NCI-H128 (cell line): ENCODE measurements around the gene ALK.

Experiments used
- DNase-seq: peaks from one replicate; lab custom pipeline; 2025; ENCODE audit not compliant: unreplicated experiment; lab: John Stamatoyannopoulos, UW

ALK gene

DNA sequence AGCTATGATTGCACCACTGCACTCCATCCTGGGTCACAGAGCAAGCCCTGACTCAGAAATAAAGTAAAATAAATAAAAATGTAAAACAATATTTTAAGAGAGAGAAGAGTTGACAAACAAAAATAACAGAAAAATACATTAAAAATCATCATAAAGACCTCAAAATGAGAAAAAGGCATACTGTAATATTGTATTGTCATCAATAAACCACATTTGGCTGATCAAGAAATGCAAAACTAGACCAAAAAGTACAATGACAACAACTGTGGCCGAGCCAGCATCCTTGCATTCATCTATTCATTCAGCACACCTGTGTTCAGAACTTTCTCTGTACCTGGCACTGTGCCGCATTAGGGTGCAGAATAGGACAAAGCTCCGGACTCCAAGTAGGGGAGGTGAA lies 121.8 kb downstream of the ALK start:
- DNase-seq: no peak

DNA sequence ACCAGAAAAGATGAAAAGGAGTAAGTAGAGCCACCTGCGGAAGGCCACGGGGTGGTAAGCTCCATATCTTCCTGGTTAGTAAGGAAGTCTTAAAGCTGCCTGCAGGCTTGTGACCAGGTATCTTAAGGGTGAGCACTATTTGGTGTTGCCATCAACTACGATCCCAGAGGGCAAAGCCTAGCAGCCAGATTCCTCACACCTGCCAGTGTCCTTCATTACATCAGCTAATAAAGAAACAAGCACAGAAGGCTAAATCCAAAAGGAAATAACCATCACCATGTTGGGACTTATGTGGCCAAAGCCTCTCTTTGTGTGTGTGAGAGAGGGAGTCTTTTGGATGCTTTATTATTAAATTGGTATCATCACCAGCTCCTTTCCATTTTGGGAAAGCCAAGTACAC lies 123.5 kb downstream of the ALK start:
- no peak for DNase-seq

DNA sequence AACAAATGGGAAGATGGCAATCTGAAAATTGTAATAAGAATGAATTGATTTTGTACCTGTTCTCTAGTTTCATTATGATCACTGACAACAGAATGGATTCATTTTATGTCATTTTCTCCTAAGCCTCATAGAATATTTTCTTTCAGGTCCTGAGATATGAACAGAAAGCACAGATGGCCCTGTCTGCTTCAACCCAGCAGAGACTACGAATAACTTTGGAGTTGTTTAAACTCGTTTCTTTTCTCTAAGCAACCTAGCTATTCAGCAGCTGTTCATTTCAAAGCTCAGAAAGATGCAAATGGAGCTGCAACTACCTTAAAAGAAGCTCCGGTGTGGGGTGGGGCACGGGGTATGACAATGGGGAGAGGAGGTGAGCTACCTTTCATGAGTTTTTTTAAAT lies 124.9 kb downstream of the ALK start:
- DNase-seq: no peak

DNA sequence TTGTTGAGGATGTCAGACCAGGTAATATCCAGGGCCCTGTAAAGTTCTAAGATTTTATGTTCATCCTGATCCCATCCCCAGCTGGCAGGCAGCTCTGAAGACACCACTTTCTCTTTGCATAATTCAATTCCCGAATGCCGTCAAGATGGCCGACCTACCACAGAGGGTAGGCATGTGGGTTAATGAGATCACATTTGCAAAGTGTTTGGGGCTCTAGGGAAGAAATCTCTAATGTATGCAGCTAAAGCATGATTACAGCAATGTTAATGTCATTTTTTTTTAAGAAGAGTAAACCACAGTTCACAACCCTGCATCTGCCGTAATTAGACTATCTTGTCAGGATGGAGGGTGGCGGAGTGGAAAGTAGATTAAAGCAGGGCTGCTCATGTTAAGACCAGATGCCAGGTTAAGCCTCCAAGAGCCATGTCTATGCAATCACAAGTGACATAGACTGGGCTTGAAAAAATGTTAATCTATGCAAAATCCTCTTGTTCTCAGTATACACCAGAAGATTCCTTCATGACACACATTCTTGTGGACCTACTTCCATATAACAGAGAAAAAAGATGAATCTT lies 131.4 kb downstream of the ALK start:
- DNase-seq: no peak

DNA sequence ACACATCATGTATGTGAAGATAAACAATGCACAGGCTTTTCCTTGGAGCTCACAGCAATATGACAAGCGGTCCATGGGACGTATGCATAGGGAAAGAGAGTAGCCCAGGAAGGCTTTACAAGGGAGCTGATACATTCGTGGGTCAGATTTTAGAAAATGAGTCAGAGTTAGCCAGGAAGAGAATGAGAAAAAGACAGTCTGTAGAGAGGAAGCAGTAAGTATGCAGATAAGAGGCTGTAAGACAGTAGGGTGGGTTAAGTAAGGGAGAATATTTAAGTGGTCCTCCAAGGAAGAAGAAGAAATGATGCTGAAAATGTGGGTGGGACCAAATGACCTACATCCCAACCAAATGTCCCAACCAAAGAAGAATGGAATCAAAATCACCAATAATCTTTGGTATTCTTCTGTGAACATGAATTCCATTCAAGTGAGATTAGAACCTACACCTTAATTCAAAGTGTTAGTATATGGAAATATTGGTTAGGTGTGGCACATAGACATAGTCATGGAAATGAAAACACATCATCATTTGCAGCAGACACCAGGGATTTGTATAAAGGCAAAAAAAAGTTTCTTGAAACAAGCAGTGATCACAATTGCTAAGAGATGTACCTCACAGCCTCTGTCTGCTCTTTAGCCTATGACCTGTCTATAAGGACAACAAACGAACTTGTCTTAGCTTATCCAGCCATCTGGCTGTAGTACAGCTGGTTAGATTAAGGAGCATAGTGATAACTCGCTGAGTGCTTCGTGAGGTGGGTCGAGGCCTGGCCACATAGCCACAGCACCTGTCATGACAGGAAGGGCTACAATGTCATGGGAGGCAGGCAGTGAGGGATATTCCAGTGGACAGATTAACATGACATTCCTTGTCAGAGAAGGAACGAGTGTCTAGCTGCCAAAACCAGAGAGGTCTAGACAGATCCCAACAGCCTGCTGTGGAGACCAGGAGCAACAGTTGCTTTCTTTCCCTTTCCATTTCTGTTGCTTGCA lies 133.6 kb downstream of the ALK start:
- no peak for DNase-seq

DNA sequence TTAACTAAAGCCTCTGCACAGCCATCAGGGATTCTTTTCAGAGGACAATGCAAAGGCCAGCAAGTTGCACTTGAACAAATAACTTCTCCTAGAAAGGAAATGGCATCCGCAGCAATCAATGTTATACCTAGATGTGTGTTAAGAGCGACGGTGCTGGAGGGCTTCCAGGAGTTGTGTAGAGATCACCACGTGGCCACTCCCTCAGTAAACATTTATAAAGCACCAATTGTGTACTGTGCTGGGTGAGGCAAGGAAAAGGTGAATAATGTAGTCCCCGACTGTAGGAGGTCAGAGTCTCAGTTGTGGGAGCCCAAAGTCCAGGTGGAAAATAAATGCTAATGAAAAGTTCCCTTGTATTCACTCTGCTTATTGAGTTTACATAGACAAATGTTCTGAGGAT lies 135.0 kb downstream of the ALK start:
- no peak for DNase-seq

DNA sequence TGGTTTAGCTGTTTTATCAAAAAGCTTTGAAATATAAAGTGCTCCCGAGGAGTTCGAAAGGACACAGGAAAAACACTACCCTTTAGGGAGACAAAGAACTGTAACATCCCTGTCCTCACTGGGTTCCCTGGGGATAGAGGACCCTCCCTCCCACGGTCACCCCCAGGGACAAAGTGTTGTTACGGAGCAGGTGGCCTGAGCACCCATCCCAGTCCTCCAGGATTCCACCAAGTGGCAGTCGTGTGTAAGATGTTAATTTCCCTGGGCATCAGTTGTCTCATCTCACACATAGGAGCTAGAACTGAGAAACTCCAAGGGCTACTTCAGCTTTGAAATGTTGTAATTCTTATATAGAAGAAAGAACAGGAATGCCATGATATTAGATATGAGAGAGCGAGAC lies 137.7 kb downstream of the ALK start:
- DNase-seq: no peak

DNA sequence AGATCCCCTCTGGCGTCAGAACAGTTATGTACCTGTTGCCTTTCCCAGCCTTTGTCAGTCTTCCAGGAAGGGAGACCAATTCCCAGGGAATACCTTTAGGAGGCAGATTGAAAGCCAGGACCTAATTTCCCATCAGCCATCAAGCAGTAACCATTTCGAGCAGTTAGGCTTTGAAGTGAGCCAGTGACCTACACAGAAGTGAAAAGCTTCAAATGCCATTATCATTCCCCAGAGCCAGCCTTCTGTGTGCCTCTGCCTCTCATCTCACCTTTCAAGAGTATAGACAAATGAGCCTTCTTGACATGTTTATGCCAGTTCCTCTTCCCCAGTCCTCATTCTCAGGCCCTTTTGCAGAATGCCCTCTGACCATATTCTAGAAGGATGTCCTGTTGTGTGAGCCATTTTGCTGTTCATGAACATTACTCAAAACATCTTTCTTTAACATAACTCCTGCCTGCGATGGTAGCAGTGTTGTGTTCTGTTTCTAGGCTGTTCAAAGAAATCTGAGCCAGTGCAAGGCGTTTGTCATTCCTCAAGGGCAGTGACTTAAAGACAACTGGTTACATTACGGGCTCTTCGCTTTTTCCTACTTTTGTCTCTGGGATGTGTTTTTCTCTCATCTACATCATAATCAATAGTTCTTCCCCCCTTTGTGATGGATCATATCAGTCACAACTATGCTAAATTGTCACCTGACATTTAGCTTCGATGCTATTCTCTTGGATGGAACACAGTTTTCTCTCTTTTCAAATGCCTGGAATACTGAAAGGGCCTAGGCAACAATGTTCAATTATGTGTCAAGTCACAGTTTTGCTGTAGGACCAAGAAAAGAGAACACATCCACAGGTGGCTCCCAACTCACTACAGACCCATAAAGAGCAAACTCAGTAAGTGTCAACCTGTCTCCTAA lies 138.6 kb downstream of the ALK start:
- no peak for DNase-seq

DNA sequence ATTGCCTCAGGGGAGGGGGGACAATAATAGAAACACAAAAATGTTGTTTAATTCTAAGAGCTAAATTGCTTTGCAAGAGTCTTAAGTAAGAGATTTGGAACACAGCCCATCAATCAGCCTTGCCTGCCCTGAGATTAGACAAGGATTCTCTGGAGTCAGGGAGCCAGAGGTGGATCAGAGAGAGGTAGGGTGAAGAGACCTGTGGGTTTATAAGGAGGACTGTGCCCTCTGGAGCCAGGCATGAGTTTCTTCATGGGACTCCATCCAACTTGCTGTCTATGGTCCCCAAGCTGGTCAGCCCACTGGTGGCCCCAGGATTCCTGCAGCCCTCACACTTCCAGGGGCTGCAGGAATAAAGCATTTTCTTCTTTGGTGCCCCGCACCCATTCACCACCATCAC lies 139.3 kb downstream of the ALK start:
- no peak for DNase-seq

DNA sequence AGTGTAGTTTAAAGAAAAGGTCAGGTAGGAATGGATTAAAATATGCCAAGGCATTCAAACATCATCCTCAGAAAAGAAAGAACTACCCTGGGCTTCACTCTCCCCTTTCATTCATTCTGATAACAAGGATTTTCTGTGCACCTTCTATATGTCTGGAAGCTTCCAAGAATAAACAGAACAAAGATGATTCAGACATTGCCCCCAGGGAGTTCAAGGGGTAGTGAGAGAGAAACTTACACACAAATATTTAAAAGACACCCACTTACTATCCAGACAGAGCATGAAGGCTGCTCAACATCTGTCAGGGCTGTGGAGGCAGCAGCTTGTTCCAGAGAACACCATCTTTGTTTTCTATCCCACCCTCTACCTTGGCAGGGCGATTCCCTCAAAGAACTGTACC lies 140.5 kb downstream of the ALK start:
- DNase-seq: no peak

DNA sequence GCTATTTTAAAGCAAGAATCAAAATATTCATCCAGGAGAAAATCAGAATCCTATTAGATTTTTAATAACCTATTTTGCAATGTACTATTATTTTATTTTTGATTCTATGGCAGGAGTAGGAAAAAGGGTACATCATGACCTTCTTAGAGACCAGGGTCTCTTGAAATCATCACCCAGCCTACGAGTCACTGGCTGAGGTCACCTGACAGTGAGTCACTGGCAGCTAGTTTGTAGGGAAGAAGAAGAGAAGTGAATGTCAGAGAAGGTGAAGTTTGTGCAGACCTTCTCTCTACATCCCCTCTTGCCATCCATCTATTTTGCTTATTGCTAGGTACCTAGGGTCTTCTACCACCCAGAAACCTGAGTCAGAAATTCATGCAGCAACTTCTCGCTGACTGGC lies 144.2 kb downstream of the ALK start:
- DNase-seq: no peak

DNA sequence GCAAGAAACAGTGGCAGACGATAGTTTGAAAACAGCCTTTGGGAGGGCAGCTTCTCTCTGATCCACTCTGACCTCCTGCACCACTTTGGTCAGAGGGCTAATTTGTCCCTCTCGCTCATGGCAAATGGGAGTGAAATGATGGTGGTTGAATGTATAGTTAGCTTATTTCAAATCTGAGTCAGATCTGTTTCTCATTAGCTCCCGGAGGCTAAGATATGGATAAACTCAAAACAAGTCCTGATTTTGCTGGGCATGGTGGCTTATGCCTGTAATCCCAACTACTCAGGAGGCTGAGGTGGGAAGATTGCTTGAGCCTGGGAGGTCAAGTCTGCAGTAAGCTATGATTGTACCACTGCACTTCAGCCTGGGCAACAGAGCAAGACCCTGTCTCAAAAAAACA lies 145.0 kb downstream of the ALK start:
- no peak for DNase-seq

DNA sequence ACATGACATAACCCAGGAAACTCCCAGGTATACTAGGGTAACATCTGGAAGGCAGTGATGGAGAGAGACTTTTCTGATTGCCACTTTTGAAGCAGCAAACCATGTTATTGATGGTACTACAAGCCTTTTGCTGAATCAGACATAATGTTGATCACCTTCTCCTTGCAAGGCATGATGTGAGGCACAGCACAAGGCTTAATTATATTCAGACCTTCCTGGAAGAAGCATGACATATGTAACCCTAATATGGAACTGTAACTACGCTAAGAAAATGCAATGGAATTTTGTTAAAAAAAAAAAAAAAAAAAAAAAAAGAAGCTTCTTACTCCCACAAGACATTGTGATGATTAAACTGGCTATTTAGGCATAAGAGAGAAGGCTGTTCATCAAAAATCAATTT lies 145.4 kb downstream of the ALK start:
- no peak for DNase-seq

DNA sequence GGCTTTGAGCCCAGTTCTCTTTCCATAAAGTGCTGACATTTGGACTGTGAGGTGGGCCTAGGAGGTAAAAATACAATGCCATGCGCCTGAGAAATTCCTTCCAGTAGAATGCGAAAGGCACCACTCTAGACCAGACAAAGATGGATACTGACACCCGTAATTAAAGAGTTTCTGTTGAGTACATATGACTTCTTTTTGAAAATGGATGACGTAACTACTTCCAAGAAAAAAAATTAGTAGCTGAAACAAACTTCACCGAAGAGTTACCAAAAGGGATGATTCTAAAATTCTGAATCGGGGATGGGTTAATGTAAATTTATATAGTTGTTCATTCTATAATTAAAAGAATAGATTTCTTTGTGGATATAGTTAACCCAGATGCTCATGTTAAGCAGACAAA lies 146.8 kb downstream of the ALK start:
- no peak for DNase-seq

DNA sequence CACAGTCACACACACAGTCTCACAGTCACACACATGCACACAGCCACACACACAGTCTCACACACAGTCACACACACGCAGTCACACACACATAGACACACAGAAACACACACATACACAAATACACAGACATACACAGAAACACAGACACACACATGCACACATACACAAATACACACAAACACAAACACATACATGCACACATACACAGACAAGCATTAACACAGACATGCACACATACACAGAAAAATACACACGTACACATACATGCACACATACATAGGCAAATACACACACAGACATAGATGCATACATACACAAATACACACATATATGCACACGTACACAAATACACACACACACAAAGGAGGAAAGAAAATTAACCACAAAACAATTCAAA lies 150.5 kb downstream of the ALK start:
- no peak for DNase-seq

DNA sequence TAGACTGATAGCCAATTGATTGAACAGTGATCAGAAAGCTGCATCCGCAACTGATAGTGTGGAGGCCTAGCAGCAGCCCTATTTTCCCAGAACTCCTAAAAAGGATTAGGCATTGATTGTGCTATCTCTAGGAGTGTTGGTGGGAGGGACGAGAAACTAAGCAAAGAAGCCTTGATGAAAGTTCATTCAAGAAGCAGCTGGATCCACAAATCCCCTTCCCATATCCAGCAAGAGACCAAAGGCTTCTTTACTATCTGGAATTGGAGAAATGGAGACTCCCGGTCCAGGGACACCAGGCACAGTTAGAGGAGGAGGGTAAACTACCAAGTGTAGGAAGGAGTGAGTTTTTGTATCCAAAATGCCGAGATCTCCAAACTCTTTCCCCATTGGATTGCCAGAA lies 151.5 kb downstream of the ALK start:
- DNase-seq: no peak

DNA sequence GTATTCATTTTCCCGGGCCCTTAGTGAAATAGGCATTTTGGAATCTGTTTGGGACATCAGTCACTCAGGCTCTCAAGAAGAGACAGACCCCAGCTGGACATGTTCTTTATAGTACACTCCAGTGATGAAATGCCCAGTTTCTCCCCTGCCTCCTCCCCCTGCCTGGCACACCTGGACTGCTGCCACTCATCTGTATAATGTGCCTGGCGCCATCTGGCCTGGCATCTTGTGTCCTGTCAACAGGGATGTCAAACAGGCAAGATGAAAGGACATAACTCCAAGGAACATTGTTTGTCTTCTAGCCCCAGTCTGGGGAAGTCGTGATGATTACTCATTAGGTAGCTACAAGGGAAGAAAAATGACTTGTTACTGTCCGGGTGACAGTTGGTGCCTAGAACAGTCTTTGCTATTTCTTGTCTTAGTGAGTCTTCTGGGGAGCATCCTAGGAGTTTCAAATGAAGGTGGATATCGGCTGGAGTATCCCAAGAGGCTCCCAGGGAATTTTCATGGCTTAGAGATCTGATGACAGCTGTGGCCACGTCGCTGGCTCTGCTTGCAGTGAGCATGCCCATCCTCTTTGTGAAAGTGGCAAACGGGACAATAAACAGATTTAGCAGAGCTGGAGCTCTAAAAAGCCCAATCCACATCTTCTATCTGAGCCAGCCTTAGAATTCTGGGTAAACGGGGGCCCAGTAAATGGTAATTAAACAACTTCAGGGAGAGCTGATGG lies 153.6 kb downstream of the ALK start:
- no peak for DNase-seq

DNA sequence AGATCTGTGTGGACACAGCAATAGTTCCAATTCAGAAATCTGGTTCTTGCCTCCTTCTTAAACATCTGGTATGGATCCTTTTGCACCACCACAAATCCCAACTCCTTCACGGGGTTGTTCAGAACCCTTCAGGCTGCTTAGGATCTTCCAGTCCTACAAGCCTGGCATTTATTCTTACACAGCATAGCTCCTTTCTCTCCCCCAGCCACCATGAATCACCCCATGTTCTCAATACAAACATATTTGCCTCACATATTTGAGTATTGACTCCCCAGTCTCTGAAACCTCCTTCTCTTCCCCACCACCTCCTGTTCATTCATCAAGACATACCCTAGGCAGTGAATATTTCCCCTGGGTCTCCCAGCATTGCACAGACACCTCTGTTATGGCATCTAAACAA lies 155.2 kb downstream of the ALK start:
- DNase-seq: no peak

DNA sequence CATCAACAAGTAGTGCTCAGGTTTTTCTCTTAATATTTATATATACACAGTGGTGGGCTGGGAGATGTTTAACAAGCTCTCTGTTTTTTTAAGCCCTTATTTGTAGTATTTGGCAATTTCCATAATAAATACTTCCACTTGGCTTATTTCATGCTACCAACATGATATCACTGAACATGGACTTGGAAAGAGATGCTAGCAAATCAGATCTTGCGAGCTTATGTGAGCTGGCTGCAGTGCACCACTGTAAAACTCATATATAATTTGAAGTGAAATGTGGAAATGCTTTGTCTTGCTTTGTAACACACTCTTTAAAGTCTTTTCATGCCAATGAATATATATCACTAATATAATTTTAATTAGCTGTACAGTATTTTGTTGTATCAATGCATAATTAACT lies 155.7 kb downstream of the ALK start:
- DNase-seq: no peak

DNA sequence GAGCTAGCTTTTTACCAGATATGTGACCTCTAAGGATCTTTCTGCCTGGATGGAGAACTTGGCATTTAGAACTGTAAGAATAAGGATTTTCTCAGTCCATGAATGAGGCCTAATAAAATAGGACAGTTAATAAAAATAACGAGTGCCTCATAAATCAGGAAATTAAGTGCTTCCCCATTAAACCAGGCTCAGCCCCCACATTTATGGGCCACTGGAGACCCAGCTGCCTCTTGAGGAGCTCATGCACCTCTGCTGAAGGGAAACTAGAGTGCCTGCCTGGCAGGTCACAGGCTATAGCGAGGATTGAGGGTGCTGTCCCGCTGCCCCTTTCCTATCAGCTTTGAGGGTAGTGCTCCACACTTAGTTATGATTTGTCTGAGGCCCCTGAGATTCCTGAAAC lies 158.0 kb downstream of the ALK start:
- DNase-seq: no peak

DNA sequence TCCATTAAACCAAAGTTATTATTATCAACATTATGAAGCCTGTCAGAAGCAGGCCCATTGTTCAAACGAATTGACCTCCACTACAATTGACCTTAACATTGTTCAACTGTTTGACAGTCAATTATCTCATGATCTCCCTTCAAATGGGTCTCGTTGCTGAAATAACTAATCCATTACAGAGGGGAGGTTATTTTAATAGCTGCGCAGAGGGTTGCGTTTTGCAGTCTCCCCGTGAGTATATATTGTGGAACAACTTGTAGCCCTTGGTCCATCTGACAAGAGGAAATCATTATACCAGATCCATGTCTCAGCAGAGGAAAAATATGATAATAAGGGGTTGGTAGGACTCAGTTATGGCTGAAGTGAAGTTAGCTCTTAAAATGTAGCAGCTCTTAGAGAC lies 159.1 kb downstream of the ALK start:
- no peak for DNase-seq
